Measurements from ENCODE around the gene FREY1.

The FREY1 gene

GRCh38 chr11:45895553-45896259 lies 11.4 kb downstream of the FREY1 start:
- in situ Hi-C loops (cut with HindIII; ENCODE audit: low sequenced_read_pairs) = no loop called here

GRCh38 chr11:45894555-45895247 lies 12.4 kb downstream of the FREY1 start:
- in situ Hi-C loops (cut with HindIII; ENCODE audit: low sequenced_read_pairs) = no loop called here

GRCh38 chr11:45892856-45893255 lies 14.2 kb downstream of the FREY1 start:
- in situ Hi-C loops (cut with HindIII; ENCODE audit: low sequenced_read_pairs) = no loop called here

- in situ Hi-C loops (cut with HindIII; ENCODE audit: low sequenced_read_pairs) = no loop called here
These were observed 16.1 kb downstream of the FREY1 start for GRCh38 chr11:45890886-45891550.

- in situ Hi-C loops (cut with HindIII; ENCODE audit: low sequenced_read_pairs) = no loop called here
These were observed 17.1 kb downstream of the FREY1 start for GRCh38 chr11:45889966-45890365.

GRCh38 chr11:45889555-45889954 lies 17.5 kb downstream of the FREY1 start:
- in situ Hi-C loops (cut with HindIII; ENCODE audit: low sequenced_read_pairs) = no loop called here

GRCh38 chr11:45887587-45887986 lies 19.5 kb downstream of the FREY1 start:
- in situ Hi-C loops (cut with HindIII; ENCODE audit: low sequenced_read_pairs) = no loop called here

GRCh38 chr11:45886816-45887520 lies 20.1 kb downstream of the FREY1 start:
- in situ Hi-C loops (cut with HindIII; ENCODE audit: low sequenced_read_pairs) = no loop called here

- in situ Hi-C loops (cut with HindIII; ENCODE audit: low sequenced_read_pairs) = no loop called here
These were observed 20.9 kb downstream of the FREY1 start for GRCh38 chr11:45885921-45886721.

- in situ Hi-C loops (cut with HindIII; ENCODE audit: low sequenced_read_pairs) = no loop called here
These were observed 21.7 kb downstream of the FREY1 start, which contains the start of gene MAPK8IP1 for GRCh38 chr11:45885274-45885920. Gene MAPK8IP1 (plus strand): TSS chr11:45885651. CDS start chr11:45885821, 170 bp downstream.

GRCh38 chr11:45884596-45885185 lies 22.4 kb downstream of the FREY1 start:
- in situ Hi-C loops (cut with HindIII; ENCODE audit: low sequenced_read_pairs) = no loop called here

- in situ Hi-C loops (cut with HindIII; ENCODE audit: low sequenced_read_pairs) = no loop called here
These were observed 25.2 kb downstream of the FREY1 start for GRCh38 chr11:45881708-45882368.

- in situ Hi-C loops (cut with HindIII; ENCODE audit: low sequenced_read_pairs) = no loop called here
These were observed 26.1 kb downstream of the FREY1 start for GRCh38 chr11:45880772-45881570.

GRCh38 chr11:45879803-45880686 lies 27.0 kb downstream of the FREY1 start:
- in situ Hi-C loops (cut with HindIII; ENCODE audit: low sequenced_read_pairs) = loop anchor here (5.0 kb wide), 1 partner anchor 62 kb away; no protein-coding TSS in a partner anchor

GRCh38 chr11:45877845-45878244 lies 29.2 kb downstream of the FREY1 start:
- in situ Hi-C loops (cut with HindIII; ENCODE audit: low sequenced_read_pairs) = loop anchor here (5.0 kb wide), 1 partner anchor 64 kb away; no protein-coding TSS in a partner anchor

- in situ Hi-C loops (cut with HindIII; ENCODE audit: low sequenced_read_pairs) = loop anchor here (5.0 kb wide), 1 partner anchor 65 kb away; no protein-coding TSS in a partner anchor
These were observed 29.9 kb downstream of the FREY1 start for GRCh38 chr11:45877221-45877620.

- in situ Hi-C loops (cut with HindIII; ENCODE audit: low sequenced_read_pairs) = loop anchor here (5.0 kb wide), 1 partner anchor 66 kb away; no protein-coding TSS in a partner anchor
These were observed 30.7 kb downstream of the FREY1 start for GRCh38 chr11:45876401-45876800.

Measured in endothelial cell of hepatic sinusoid (primary cell).